HG03342 (cell line): ENCODE data around the gene SORBS2.
A peak's percentile ranks its signal among the peaks of the same experiment; 100 is the strongest.

Source experiments
- ATAC-seq: cut with Tn5 transposase; IDR thresholded peaks from one replicate; pipeline ENCODE4 v1.9.1; 2021; ENCODE audit warnings: mild to moderate bottlenecking, moderate library complexity; ENCODE audit not compliant: unreplicated experiment

Gene SORBS2

GRCh38 chr4:185644408-185644807 lies 167.6 kb downstream of the SORBS2 start:
- ATAC-seq = no peak

DNA sequence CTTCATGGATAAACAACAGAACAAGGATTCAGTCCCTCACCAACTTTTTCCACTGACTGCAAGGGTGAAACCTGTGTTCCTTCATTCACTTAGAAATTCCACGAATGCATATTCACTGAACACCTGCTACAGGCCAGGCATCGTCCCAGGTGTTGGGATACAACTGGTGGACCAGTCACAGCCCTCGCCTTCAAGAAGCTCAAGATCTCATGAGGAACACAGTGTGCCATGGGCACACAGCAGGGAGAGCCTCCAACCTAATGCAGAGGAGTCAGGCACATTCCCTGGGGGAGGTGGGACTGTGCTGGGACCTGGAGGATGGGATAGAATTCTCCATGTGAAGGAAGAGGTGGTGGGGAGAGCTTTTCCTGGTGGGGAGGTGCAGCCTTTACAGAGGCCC lies 169.1 kb downstream of the SORBS2 start:
- no peak for ATAC-seq

DNA sequence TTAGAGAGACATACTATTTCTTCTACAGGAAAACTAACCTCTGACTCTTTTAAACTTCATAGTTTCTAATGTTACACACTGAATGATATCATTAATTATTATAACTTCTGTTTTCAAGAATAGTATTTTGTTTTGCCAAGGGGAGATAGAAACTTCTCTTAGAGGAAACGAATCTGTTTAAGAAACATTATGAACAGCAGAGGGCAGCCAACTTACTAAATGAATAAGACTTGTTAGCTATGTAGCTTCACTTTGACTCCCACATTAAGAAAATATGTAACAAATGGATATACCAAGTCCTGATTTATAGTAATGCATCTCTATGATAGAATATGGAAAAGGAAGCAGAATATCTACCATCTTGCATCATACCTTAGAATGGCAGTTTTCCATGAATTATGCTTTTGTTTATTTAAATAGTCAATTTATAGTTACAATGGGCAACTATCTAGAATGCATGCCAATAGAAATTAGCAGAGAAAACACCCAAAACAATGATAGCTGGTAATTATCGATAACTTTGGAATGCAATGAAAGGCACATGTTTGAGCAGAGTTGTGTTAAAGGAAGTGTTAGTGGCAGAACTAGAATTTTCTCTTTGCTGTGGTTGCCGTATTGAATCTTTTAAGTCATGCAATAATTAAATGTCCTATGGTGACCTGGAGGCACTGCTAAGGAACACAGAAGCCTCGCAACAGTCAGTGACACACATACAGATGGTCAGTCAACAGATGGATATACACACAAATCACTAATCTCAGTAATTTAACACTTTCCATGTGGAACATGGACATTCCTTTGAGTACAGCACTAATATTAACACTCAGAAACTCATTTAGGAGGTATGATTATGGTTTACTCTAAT lies 171.0 kb downstream of the SORBS2 start:
- ATAC-seq = no peak

GRCh38 chr4:185638548-185639301 lies 173.3 kb downstream of the SORBS2 start:
- no peak for ATAC-seq

DNA sequence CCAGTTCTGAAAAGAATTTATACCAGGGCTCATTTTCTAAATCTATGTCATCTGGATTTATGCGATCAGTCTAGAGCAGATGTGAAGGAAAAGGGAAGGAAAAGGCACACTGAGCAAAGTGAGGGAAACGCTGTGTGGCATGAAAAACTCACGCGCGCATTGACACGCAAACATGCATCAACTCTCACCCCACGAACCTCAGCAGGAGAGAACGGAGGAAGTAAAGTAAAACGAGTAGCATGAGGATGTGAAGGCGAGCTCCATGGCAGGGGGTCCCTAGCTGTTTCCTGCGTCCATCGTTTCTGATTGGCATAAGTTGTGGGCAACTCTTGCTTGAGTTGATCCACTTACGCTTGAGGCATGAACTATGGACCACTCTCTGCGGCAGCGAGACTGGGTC lies 173.9 kb downstream of the SORBS2 start:
- no peak for ATAC-seq

DNA sequence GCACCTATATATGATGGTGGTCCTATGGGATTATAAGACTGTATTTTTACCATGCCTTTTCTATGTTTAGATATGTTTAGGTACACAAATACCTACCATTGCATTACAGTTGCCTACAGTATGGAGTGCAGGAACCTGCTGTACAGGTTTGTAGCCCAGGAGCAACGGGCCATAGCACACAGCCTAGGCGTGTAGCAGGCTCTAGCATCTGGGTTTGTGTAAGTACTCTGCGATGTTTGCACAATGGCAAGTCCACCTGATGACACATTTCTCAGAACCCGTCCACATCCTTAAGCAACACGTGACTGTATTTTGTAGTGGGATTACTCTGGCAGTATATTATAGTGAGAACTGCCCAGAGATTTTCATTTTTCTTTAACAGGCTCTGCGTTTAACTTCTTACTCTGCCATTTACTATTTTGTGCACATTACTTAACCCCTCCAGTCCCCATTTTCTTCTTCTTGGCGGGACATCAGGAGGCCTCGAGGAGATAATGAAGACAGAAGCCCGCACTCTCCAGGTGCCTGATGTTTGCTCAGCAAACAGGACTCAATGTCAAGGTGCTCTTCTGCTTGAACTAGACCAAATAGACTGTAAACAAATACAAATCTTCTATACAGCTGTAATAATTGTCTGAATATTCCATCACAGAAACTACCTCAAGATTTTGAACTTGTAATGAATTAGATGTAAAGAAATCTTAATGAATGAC lies 174.7 kb downstream of the SORBS2 start:
- ATAC-seq = no peak

- no peak for ATAC-seq
Observed at GRCh38 chr4:185634066-185634652, 177.8 kb downstream of the SORBS2 start.

GRCh38 chr4:185626798-185627197 lies 185.2 kb downstream of the SORBS2 start:
- no peak for ATAC-seq

- no peak for ATAC-seq
Observed at GRCh38 chr4:185625503-185625902, 186.5 kb downstream of the SORBS2 start.

- no peak for ATAC-seq
Observed at GRCh38 chr4:185624259-185624589, 187.8 kb downstream of the SORBS2 start.

- ATAC-seq = no peak
Observed at GRCh38 chr4:185623444-185624258, 188.3 kb downstream of the SORBS2 start.

DNA sequence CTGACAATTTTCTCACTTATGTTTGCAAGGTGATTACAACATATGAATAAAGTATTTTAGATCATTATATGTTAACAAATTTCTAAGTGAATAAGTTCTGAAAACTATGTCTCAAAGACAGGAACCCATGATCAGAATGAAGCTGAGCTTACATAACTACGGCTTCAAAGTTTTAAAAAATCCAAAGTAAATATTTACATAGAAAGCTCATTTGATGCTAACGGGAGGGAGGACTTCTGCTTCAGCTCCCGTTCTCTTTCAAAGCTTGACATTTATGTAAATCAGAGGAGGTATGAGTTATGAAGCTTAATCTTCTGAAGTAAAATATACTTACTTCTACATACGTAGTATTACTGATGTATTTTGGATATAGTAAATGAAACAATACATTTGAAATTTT lies 203.8 kb downstream of the SORBS2 start:
- ATAC-seq = no peak

DNA sequence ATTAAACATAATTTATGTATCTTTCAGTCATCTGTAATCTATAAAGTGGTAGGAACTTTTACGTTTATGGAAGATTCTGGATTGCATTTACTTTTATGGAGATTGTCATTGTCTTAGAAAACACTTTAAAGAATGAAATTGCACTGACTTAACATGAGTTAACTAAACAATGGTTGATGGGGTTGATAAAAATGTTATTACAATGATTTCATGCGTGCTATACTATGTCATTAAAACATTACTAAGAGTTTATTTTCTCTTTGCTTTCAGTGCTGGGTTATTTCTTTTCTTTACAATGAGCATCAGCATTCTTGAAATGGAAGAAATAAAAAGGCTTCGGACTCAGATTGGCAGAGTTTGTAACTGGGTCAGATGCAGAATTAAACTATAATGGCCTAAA lies 209.6 kb downstream of the SORBS2 start:
- no peak for ATAC-seq

GRCh38 chr4:185600801-185601434 lies 211.1 kb downstream of the SORBS2 start:
- no peak for ATAC-seq

DNA sequence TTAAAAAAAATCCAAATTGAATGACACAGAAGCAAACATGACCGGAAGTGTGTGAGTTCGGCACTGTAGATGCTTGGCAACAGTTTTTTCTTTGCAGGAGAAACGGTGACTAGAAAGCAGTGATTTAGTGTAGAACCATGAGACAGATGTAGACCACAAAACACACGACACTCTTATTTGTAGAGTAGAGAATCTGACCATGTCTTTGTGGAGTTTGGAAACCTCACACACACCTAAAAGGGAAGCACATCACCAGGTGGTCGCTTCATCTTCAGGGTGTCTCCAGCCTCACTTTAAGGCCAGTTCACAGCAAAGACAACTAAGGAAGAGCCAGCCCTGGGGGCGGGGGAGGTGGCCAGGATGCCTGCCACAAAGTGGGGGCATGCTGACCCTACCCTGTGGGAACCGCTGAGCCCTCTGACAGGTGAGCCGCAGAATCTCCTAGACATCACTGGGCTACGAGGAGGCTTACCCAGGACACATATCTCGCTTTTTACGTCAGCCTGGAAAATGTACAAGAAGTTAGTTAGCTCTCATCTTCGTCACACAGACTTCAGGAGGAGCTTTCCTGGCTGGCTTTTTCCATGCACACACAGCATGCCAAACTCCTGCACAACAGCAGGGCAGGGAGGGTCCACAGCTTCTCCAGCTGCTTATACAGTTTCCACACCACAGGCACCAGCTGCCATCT lies 212.3 kb downstream of the SORBS2 start:
- ATAC-seq = no peak

- no peak for ATAC-seq
Observed at GRCh38 chr4:185598846-185599552, 213.0 kb downstream of the SORBS2 start.

- ATAC-seq = peak; percentile 88
Observed at GRCh38 chr4:185597532-185598188, 214.3 kb downstream of the SORBS2 start.

- ATAC-seq = no peak
Observed at GRCh38 chr4:185592845-185593488, 219.0 kb downstream of the SORBS2 start.
